BE2C (cell line): ENCODE measurements around the gene DHDDS.

Experiments
- DNase-seq: peaks from one replicate; pipeline ENCODE4 v3.0.0-alpha.2; 2020
- H3K27me3 ChIP-seq: fragments of 250-450 bp; sonication (Bioruptor Pico); 2 replicates; pipeline ENCODE4 v1.5.1; 2020; ENCODE audit warnings: mild to moderate bottlenecking
- H3K36me3 ChIP-seq: fragments of 250-450 bp; sonication (Bioruptor Pico); 2 replicates; pipeline ENCODE4 v1.5.1; 2020; ENCODE audit warnings: mild to moderate bottlenecking
- H3K4me1 ChIP-seq: fragments of 250-450 bp; sonication (Bioruptor Pico); 2 replicates; pipeline ENCODE4 v1.5.1; 2020
- H3K4me3 ChIP-seq: 2 replicates; pipeline ENCODE4 v1.5.1; 2011; ENCODE audit warnings: low read depth, low read length
- H3K9me3 ChIP-seq: fragments of 250-450 bp; sonication (Bioruptor Pico); 2 replicates; pipeline ENCODE4 v1.5.1; 2020
- CTCF ChIP-seq: IDR thresholded peaks from 2 replicates; pipeline ENCODE4 v1.5.1; 2012; ENCODE audit warnings: mild to moderate bottlenecking, low read depth, low read length

Gene DHDDS

GRCh38 chr1:26405281-26405915 is 26.7 kb upstream of the DHDDS start:
- no peak for TF ChIP-seq CTCF
- no peak for DNase-seq
- Histone ChIP-seq H3K4me3 (no peak overlapping the region), H3K9me3 (no peaks in the 10 kb centered on the region), H3K4me1 (no peaks in the 10 kb centered on the region), H3K27me3 (no peaks in the 10 kb centered on the region), H3K36me3 (no peaks in the 10 kb centered on the region)

- H3K4me3 ChIP-seq: no peak overlapping the region
- no peaks in the 10 kb centered on the region for H3K36me3 ChIP-seq
- H3K9me3 ChIP-seq: no peaks in the 10 kb centered on the region
- H3K27me3 ChIP-seq: no peaks in the 10 kb centered on the region
- no peaks in the 10 kb centered on the region for H3K4me1 ChIP-seq
- no peak for DNase-seq
- no peak for TF ChIP-seq CTCF
Measured at GRCh38 chr1:26408604-26409003, 23.5 kb upstream of the DHDDS start.

GRCh38 chr1:26409191-26409807 is 22.8 kb upstream of the DHDDS start:
- TF ChIP-seq CTCF: no peak
- no peaks in the 10 kb centered on the region for H3K4me1 ChIP-seq
- H3K4me3 ChIP-seq: no peak overlapping the region
- no peaks in the 10 kb centered on the region for H3K36me3 ChIP-seq
- H3K27me3 ChIP-seq: no peaks in the 10 kb centered on the region; the same call in 1 of the 2 replicates
- H3K9me3 ChIP-seq: no peaks in the 10 kb centered on the region
- DNase-seq: no peak

- Histone ChIP-seq H3K4me1 (no peaks in the 10 kb centered on the region), H3K9me3 (no peaks in the 10 kb centered on the region), H3K27me3 (peaks cover 6% of the 10 kb centered on the region), H3K4me3 (no peak within 1 kb of the TSS), H3K36me3 (no peaks in the 10 kb centered on the region)
- TF ChIP-seq CTCF: no peak
- DNase-seq: no peak
Measured at GRCh38 chr1:26410706-26411623, 21.2 kb upstream of the DHDDS start, which contains the start of gene LIN28A. Gene LIN28A, plus strand, starts transcription at chr1:26410817. Its CDS starts 75 bp downstream, at chr1:26410892.

GRCh38 chr1:26411624-26412074 is 20.5 kb upstream of the DHDDS start:
- DNase-seq: no peak
- TF ChIP-seq CTCF: no peak
- H3K27me3 ChIP-seq: peaks cover 6% of the 10 kb centered on the region

More at GRCh38 chr1:26411624-26412074, 20.5 kb upstream of the DHDDS start:
- Histone ChIP-seq H3K4me1 (no peaks in the 10 kb centered on the region), H3K4me3 (no peak overlapping the region), H3K9me3 (no peaks in the 10 kb centered on the region), H3K36me3 (no peaks in the 10 kb centered on the region)
